Epidermal melanocyte (primary cell): ENCODE data around the gene XRRA1.
"Not testable (repeated sequence)": the region's sequence is repeated elsewhere in the genome, so short reads cannot be mapped to it uniquely, and the experiment has no call there.

Source experiments
- DNase-seq: peaks from one replicate; pipeline ENCODE4 v3.0.0; 2011; ENCODE audit warnings: low spot score; ENCODE audit not compliant: insufficient read length

Gene XRRA1

DNA sequence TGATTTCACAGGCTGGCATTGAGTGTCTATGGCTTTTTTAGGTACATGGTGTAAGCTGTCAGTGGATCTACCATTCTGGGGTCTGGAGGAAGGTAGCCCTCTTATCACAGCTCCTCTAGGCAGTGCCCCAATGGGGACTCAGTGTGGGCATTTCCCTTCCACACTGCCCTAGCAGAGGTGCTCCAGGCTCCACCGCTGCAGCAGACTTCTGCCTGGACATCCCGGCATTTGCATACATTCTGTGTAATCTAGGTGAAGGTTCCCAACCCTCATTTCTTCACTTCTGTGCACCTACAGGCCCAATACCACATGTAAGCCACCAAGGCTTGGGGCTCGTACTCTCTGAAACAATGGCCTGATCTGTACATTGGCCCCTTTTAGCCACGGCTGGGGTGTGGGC lies 122.0 kb downstream of the XRRA1 start:
- no peak for DNase-seq

DNA sequence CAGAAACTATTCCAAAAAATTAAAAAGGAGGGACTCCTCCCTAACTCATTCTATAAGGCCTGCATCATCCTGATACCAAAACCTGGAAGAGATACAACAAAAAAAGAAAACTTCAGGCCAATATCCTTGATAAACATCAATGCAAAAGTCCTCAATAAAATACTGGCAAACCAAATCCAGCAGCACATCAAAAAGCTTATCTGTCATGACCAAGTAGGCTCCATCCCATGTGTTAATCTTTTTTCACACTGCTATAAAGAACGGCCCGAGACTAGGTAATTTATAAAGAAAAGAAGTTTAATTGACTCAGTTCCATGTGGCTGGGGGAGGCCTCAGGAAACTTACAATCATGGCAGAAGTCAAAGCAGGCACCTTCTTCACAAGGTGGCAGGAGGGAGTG lies 123.3 kb downstream of the XRRA1 start:
- not testable (repeated sequence) for DNase-seq

DNA sequence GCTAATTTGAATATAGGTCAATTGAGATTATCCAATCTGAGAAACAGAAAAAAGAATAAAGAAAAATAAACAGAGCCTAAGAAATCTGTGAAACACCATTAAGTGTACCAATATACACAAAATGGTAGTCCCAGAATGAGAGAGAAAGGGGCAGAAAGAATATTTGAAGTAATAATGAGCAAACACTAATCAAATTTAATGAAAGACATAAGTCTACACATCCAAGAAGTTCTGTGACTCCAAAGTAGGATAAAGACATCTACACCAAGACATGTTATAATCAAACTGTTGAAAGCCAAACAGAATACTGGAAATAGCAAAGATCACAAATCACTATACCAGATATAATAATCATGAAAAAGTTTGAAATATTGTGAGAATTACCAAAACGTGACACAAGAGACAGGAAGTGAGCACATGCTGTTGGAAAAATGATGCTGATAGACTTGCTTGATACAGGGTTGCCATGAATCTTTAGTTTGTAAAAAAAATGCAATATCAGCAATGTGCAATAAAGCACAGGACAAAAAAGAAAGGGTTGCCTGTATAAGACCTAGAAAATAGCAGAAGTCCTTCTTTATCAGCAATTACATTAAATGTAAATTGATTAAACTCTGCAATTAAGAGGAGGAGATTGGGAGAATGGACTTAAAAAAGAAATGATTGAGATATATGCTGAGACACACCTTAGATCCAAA lies 124.5 kb downstream of the XRRA1 start:
- no peak for DNase-seq

DNA sequence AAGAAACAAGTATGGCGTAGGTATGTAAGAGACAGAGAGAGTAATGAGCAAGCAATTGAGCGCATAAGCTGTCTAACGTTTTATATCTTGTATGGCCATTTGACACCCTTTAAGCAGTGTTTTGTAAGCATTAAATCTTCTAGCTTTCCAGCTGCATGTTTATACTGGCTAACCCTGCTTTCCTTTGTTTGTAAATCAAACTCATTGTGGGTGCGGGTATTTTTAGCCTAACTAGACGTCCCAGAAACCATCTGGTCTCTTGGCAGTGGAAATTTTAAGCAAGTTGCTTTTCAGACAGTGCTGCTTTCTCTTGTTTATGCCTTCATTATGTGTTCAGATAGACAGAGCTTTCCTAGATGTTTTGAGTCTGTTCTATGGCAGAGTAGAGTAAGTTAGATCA lies 126.7 kb downstream of the XRRA1 start:
- DNase-seq, result no peak

DNA sequence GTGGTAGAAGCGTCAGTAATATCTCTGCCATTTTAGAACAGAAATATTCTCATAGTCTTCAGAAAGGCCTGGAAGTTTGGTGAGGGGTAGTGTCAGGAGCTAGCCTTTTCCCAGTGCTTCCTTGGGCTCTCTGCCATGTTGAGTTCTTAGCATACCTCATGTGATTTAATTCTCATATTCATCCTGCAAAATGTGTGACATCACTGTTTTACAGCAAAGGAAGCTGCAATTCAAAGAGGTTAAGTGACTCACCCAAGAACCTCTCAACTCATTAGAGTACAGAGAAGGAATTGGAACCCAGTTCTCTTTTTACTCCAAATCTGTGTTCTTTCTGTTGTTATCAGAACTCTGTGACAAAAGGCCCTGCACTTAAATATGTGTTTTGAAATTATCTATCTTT lies 128.1 kb downstream of the XRRA1 start:
- DNase-seq, result no peak

DNA sequence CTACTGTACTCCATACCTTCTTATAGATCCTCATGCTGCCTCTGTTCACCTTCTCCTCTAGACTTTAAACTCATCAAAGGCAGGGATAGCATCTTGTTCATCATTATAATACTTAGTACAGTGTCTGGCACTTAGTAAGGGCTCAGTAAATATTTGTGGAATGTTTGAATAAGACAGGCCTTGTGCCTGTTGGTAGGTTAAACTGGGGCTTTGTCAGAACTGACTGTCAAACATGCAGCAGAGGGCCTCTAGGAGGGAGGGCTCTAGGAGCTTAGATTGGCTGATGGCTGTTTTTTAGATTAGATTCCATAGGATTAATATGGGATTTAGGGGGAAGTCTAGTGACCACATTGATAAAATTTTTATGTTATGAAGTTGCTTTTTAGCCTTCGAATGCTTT lies 129.5 kb downstream of the XRRA1 start:
- no peak for DNase-seq

DNA sequence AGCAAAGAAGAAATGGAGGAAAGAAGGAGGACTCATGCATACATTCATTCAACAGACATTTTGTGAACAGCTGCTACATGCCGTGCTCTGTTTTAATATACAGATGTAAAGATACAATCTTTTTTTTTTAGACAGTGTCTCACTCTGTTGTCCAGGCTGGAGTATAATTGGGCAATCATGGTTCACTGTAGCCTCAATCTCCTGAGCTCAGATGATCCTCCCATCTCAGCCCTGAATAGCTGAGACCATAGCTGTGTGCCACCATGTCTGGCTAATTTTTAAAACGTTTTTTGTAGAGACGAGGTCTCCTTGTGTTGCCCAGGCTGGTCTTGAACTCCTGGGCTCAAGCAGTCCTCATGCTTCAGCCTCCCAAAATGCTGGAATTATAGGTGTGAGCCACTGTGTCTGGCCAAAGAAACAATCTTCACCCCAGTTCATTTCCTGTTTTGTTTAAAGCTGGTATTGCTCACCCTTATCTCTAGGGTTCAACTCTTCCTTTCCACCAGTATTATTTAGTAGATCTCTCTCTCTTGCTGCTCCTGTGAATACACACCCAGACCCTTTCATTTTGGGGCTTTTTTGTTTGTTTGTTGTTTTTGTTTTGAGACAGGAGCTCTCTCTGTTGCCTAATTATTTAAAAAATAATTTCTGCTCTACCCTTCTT lies 130.5 kb downstream of the XRRA1 start:
- no peak for DNase-seq

DNA sequence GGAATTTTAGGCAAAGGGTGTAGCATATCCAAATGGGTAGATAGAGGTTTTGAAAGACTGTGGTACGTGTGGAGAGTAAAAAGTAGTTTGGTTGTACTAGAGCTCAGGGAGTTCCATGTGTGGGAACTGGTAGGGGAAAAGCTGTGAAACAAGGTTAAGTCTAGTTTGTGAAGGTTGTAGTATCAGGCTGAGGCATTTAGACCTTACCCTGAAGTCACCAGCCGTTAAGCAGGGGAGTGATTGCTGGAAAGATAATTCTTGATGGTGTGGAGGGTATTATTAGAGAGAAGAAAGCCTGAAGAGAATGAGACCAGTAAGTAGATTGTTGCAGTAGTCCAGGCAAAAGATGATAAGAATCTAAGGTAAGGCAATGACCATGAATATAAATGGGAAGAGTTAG lies 132.2 kb downstream of the XRRA1 start:
- no peak for DNase-seq

DNA sequence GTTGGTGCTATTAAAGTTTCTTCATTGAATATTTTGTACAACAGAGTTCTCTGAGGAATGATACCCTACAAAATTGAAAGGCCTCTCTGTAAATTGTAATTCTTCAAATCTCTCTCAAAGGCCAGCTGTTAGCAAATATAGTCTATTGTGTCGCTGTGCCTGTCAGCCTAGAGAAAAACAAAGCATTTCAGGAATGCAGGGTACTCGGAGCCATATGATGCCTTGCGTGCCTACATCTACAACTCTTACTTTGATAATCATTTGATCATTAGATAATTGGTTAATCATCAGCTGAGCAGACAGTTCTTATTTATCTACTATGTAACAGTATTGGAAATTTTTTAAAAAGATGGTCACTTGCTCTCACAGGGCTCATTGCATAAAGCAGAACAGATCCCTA lies 132.9 kb downstream of the XRRA1 start:
- DNase-seq, result no peak

DNA sequence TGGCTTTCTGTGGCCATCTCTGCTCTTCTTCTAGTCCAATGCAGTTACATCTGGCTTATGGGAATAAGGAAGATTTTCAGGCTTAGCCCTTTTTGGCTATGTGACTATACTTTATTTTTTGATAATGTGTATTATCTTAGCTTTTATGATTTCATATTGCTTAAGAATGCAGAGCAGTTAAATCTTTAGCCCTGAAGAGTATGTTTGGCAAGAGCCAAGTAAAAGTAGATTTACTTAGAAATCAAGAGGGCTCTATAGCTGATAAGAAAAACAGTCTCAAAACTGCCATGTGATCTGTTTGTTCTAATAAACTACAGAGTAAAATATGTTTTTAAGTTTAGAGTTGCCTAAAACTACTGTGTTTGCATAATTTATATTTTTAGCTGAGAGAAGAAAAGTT lies 139.1 kb downstream of the XRRA1 start:
- DNase-seq, result no peak

DNA sequence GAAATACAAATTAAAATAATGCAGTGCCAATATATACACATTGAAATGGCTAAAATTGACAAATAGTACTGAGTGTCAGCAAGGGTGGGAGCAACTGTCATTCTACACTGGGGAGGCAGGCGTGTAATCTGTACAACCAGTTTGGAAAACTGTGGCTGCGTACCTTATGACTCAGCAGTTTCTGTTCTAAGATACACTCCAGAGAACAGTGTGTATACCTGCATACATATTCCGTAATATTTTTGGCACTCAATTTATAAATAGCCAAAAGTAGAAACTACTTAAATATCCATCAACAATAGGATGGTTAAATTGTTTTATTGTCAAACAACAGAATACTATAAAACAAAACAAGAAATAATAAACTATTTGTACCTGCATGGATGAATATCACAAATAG lies 142.6 kb downstream of the XRRA1 start:
- no peak for DNase-seq

DNA sequence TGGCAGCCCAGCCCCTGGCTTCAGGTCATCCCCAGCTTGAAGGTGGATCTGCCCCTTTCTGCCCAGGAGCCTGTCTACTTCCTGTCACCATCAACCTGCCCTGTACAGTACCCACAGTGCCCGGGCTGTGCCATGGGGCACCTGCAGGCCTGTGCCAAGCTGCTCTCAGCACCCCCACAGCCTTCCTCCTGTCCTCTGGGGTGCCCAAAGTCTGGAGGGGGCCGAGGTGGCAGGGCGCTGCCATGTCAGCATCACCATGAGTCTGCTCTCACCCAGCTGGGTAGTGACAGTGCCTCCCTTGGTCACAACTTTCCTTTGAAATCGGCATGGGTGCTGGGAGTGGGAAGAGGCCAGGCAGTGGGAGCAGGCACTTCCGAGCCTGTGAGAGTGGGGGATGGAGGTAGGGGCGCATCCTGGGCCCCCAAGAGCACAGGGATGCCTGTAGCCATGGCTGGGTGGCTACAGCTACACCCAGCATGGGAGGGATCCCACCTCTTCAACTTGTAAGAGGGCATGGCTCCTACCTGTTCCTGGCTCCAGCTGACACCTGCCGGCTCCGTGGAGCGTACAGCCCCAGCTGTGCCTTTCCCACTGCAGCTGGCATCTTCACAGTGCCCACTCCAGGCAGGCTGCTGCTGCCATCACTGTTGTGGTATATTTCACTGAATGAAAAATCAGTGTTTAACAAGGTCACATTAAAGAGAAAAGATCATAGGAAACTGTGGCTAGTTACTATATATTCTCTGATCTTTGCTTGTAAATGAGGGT lies 157.4 kb downstream of the XRRA1 start:
- DNase-seq, result no peak
